Melanocyte of skin (primary cell): ENCODE results near the gene FARP2. TPM values are rescaled to one million over a fixed set of nuclear protein-coding genes. Genes with fewer than 3 reads are reported as not detected.

Source experiments
- small RNA-seq, 2 donors: library from RNA; depleted of rRNA; stranded (forward); fragments of <200 nt; gene quantifications; one replicate each; pipeline ENCODE3, GENCODE V24; 2012
- total RNA-seq, 2 donors: library from RNA; depleted of rRNA; stranded (reverse); fragments of >200 nt; gene quantifications; 2 replicates each; pipeline ENCODE4 v1.2.3, GENCODE V29; 2012

Gene FARP2
- total RNA-seq: 100 to 1,000 TPM; 216 to 323 TPM

GRCh38 chr2:241355983-241356870, at the start of gene FARP2:
Gene FARP2, plus strand, starts transcription at chr2:241356285. Its CDS starts 16,823 bp downstream, at chr2:241373108.

DNA sequence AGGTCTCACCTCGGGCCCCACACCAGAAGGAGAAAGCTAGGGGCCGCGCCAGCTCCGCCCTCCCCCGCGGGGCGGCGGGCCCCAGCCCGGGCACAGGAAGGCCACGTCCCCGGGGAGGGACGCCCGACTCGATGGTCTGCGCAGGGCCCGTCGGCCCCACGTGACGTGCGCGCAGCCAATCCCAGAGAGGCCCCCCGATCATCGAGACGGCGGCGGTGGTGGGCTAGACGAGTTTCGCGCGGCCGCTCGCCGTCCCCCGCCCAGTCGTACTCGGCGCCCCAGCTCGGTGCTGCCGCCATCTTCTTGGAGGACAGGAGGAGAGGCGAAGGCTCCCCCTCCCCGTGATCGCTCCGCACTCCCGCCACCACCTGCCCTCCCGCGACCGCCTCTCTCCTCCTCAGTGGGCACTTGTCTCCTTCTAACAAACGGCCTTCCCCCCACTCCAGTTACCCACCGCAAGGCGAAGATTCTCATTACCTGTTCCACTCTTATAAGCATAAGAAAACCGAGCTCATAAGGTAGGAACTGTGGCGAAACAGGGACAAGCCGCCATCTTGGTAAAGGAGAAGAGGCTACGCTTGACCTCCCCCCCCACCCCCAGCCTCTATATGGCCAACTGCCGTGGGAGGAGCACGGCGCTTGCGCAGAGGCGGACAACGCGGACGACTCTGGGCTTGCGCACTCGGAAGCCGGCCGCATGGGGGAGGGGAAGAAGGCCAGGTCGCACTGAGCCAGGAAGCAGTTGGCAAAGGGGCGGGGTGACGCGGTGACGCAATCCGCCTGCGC, 40.8 kb upstream of the FARP2 start, which contains the start of gene HDLBP:
HDLBP (minus strand) TSS at position 580 of the 786 bp plus-strand sequence. CDS start 48,803 bp downstream, outside the sequence.

DNA sequence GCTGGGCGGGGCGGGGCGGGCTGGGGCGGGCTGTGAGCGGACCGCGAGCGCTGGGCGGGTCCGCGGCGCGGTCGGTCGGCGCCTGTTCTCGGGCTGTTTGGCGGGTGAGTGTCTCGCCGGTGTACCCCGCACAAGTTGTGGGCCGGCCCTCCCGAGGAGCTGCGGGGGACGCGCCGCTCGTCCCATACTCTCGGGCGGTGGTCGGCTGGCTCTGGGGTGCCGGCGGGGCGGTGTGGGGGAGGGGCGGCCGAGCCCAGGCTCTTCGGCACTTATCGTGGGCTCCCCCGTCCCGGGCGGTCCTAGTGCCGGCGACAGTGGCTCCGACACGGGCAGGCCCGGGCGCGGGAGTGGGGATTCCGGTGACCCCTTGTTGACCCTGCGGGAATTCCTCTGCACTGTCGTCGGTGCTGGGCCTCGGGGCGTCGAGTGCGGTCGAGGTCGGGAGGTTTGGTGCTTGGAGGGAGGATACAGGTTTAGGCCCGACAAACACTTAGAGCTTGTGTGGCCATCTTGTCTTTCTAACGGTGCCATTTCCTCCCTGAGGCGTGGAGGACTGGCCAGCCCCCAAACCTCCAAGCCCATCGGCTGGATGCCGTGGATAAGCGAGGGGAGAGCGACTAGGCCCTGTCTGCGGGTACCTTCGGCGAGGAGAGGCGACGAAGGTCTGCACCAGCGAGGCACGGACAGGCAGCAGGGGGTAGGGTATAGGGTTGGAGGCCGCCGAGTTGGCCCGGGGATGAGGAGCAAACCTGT, 40.0 kb upstream of the FARP2 start, which contains the start of gene SEPTIN2:
SEPTIN2 (plus strand) TSS at position 47 of the 753 bp plus-strand sequence. CDS start 8,308 bp downstream, outside the sequence.

DNA sequence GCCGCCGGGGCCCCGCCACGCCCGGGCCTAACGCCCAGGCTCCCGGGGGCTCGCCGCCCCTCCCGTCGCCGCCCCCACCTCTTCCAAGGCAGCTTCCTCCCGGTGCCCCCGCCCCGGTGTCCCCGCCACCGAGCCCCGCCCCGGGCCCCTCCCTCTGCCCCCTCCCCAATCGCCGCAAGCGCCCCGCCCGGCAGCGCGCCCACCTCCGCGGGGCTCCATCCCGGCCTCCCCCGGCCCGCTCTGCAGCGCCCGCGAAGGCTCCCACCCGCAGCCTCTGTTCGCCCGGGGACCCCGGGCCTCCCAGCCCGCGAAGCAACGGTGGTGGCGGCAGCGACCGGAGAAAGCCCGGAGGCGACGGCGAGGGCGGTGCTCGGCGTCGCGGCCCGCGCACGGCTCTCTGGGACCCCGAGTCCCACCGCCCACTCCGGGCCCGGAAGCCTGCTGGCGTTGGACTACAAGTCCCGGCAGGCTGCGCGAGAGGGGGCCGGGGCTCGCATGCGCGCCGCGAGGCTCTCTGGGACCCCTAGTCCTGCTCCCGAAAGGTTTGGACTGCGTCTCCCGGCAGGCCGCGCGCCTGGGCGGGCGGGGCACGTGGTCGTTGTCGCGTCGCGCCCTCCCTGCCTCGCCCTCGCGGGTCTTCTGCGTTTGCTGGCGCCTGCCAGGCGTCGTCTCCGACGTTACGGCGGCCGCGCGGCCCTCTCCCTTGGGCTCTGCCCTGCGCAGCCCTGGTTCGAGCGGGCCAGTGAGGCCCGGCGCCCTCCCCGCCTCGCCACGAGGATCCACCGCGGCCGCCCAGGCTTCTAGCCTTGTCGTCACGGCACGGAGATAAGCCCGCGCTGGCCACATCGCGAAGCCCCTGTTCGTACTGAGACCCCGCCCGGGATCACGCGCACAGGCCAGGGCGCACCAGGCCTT, 152.4 kb downstream of the FARP2 start, which contains the start of gene STK25:
STK25 (minus strand) TSS at position 345 of the 915 bp plus-strand sequence. CDS start 549 bp downstream, outside the sequence.

Small RNA genes within 50 kb of the gene (small RNA-seq; reads per million reads assigned to genes)
- 0 reads per million in 2 donors for gene MIR3133

Other genes starting within 250 kb of the FARP2 start
- gene PASK, start 206.8 kb upstream of the FARP2 start, total RNA-seq: 10 to 100 TPM in 1 of 2 donors, 1 to 10 TPM in 1; 7.2 to 11.0 TPM
- gene PPP1R7, start 205.8 kb upstream of the FARP2 start, total RNA-seq: 10 to 100 TPM; 40.0 to 40.6 TPM
- gene ANO7, start 167.6 kb upstream of the FARP2 start, total RNA-seq: under 1 TPM; 0.33 to 0.34 TPM
- 100 to 1,000 TPM; 369 to 530 TPM for gene HDLBP, start 40.6 kb upstream of the FARP2 start, total RNA-seq
- gene SEPTIN2, start 40.4 kb upstream of the FARP2 start, total RNA-seq: 100 to 1,000 TPM; 231 to 264 TPM
- gene STK25, start 152.3 kb downstream of the FARP2 start, total RNA-seq: 100 to 1,000 TPM; 115 to 145 TPM
- gene BOK, start 202.5 kb downstream of the FARP2 start, total RNA-seq: 1 to 10 TPM; 3.3 to 10.0 TPM